ENCODE measurements around the gene SWI5. TPM values are rescaled to one million over a fixed set of nuclear protein-coding genes. Genes with fewer than 3 reads are reported as not detected.

The SWI5 gene
- total RNA-seq, 3 donors from 2014 or later (not counting 1 experiment from before 2014, with no cell fraction given): 6.3 to 9.3 (median 8.4) TPM

GRCh38 chr9:128247226-128247803 lies 28.8 kb upstream of the SWI5 start:
- peaks cover 25 to 45% of the 10 kb centered on the region in 2 donors for H3K4me1 Mint-ChIP-seq
- no peak for DNase-seq
- H3K36me3 Mint-ChIP-seq: no peaks in the 10 kb centered on the region
- Histone ChIP-seq H3K4me3 (ENCODE audit: low read length) (no peak overlapping the region), H3K9me3 (ENCODE audit: control insufficient read depth, insufficient read depth, low read length) (no peaks in the 10 kb centered on the region), H3K36me3 (ENCODE audit: control insufficient read depth, insufficient read depth, low read length) (no peaks in the 10 kb centered on the region), H3K4me1 (ENCODE audit: control insufficient read depth, insufficient read depth, low read length) (peaks cover 53% of the 10 kb centered on the region), H3K27ac (ENCODE audit: low read length) (no peak overlapping the region), H3K27me3 (ENCODE audit: control insufficient read depth, insufficient read depth, low read length) (no peaks in the 10 kb centered on the region)
- WGBS (ENCODE audit: insufficient coverage): 90% methylated on average over 4 of the region's 5 CpGs
- intact Hi-C loops (cut with micrococcal nuclease): no loop called here
- no peak overlapping the region for H3K4me3 Mint-ChIP-seq
- TF ChIP-seq CTCF (IDR thresholded peaks at IDR 0.05): no peak
- H3K27me3 Mint-ChIP-seq (ENCODE audit: low read depth in 2 of 2): peaks cover 0 to 14% of the 10 kb centered on the region in 2 donors
- no peak for ATAC-seq
- H3K27ac Mint-ChIP-seq: no peak overlapping the region
- no peaks in the 10 kb centered on the region for H3K9me3 Mint-ChIP-seq

- Mint-ChIP-seq H3K27me3 (ENCODE audit: low read depth in 2 of 2) (peaks cover 0 to 10% of the 10 kb centered on the region in 2 donors), H3K36me3 (no peaks in the 10 kb centered on the region), H3K4me3 (peak overlapping the region; percentile 80), H3K27ac (peak overlapping the region; percentile 54 to 79), H3K9me3 (no peaks in the 10 kb centered on the region), H3K4me1 (peaks cover 16 to 33% of the 10 kb centered on the region in 2 donors)
- H3K27ac ChIP-seq (ENCODE audit: low read length): peak overlapping the region; percentile 56
- H3K9me3 ChIP-seq (ENCODE audit: control insufficient read depth, insufficient read depth, low read length): no peaks in the 10 kb centered on the region
- no peaks in the 10 kb centered on the region for H3K36me3 ChIP-seq (ENCODE audit: control insufficient read depth, insufficient read depth, low read length)
- peaks cover 41% of the 10 kb centered on the region for H3K4me1 ChIP-seq (ENCODE audit: control insufficient read depth, insufficient read depth, low read length)
- no peaks in the 10 kb centered on the region for H3K27me3 ChIP-seq (ENCODE audit: control insufficient read depth, insufficient read depth, low read length)
- intact Hi-C loops (cut with micrococcal nuclease): no loop called here
- ATAC-seq (no peak), DNase-seq (no peak)
- TF ChIP-seq CTCF (IDR thresholded peaks at IDR 0.05): no peak
- WGBS (ENCODE audit: insufficient coverage): 81% methylated on average over 8 of the region's 8 CpGs
- no peak overlapping the region for H3K4me3 ChIP-seq (ENCODE audit: low read length)
Measured at GRCh38 chr9:128249558-128249907, 26.5 kb upstream of the SWI5 start.

- ATAC-seq: peak; percentile 95 to 99 (median 95)
- H3K4me1 Mint-ChIP-seq: peaks cover 16 to 32% of the 10 kb centered on the region in 2 donors
- no peaks in the 10 kb centered on the region for H3K36me3 ChIP-seq (ENCODE audit: control insufficient read depth, insufficient read depth, low read length)
- H3K27me3 Mint-ChIP-seq (ENCODE audit: low read depth in 2 of 2): peaks cover 0 to 10% of the 10 kb centered on the region in 2 donors
- peak overlapping the region; percentile 80 for H3K4me3 Mint-ChIP-seq
- no peaks in the 10 kb centered on the region for H3K9me3 ChIP-seq (ENCODE audit: control insufficient read depth, insufficient read depth, low read length)
- H3K27ac ChIP-seq (ENCODE audit: low read length): peak overlapping the region; percentile 56
- H3K27me3 ChIP-seq (ENCODE audit: control insufficient read depth, insufficient read depth, low read length): no peaks in the 10 kb centered on the region
- no peak for TF ChIP-seq CTCF (IDR thresholded peaks at IDR 0.05)
- peak overlapping the region; percentile 39 for H3K4me3 ChIP-seq (ENCODE audit: low read length)
- H3K36me3 Mint-ChIP-seq: no peaks in the 10 kb centered on the region
- peak overlapping the region; percentile 54 to 79 for H3K27ac Mint-ChIP-seq
- H3K4me1 ChIP-seq (ENCODE audit: control insufficient read depth, insufficient read depth, low read length): peaks cover 35% of the 10 kb centered on the region
- WGBS (ENCODE audit: insufficient coverage): 4% methylated on average over 81 of the region's 81 CpGs
- DNase-seq: peak; percentile 92 to 97
- no peaks in the 10 kb centered on the region for H3K9me3 Mint-ChIP-seq
- intact Hi-C loops (cut with micrococcal nuclease): loop anchor here (1.0 kb wide), 1 partner anchor 32 kb away; no protein-coding TSS in a partner anchor
Measured at GRCh38 chr9:128249908-128250838, 25.9 kb upstream of the SWI5 start.

Measured in natural killer cell (primary cell).